Stimulated activated CD4-positive, alpha-beta T cell treated with anti-CD3 and anti-CD28 coated beads, Interleukin-4, amount 100 ng/mL, for 1 hour (primary cell): ENCODE results near the gene ERVMER34-1.

Experiments
- DNase-seq: peaks from one replicate; pipeline ENCODE4 v3.0.0-alpha.2; 2020

Gene ERVMER34-1

GRCh38 chr4:52718123-52718522 is 33.1 kb downstream of the ERVMER34-1 start:
- no peak for DNase-seq

GRCh38 chr4:52716364-52717151 is 34.7 kb downstream of the ERVMER34-1 start:
- no peak for DNase-seq

DNA sequence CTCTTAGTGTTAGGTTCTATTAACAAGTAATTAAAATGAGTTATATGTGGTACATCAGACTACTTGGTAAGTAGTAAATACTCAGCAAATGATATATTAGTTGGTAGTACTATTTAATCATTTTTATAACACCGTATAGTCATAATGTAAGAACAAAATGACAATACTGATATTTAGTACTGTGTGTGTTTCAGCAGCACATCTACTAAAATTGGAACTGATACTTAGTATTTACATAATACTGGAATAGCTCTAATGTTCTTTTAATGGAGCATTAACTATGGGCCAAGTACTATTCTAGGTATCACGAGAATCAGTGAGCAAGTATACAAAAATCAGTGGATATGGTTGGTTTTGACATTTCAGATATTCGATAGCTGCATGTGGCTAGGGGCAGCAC is 35.3 kb downstream of the ERVMER34-1 start:
- DNase-seq, result no peak

GRCh38 chr4:52715255-52715897 is 35.8 kb downstream of the ERVMER34-1 start:
- no peak for DNase-seq

- DNase-seq, result no peak
These were observed 36.5 kb downstream of the ERVMER34-1 start for GRCh38 chr4:52714597-52715254.

GRCh38 chr4:52713456-52713937 is 37.7 kb downstream of the ERVMER34-1 start:
- DNase-seq, result no peak

DNA sequence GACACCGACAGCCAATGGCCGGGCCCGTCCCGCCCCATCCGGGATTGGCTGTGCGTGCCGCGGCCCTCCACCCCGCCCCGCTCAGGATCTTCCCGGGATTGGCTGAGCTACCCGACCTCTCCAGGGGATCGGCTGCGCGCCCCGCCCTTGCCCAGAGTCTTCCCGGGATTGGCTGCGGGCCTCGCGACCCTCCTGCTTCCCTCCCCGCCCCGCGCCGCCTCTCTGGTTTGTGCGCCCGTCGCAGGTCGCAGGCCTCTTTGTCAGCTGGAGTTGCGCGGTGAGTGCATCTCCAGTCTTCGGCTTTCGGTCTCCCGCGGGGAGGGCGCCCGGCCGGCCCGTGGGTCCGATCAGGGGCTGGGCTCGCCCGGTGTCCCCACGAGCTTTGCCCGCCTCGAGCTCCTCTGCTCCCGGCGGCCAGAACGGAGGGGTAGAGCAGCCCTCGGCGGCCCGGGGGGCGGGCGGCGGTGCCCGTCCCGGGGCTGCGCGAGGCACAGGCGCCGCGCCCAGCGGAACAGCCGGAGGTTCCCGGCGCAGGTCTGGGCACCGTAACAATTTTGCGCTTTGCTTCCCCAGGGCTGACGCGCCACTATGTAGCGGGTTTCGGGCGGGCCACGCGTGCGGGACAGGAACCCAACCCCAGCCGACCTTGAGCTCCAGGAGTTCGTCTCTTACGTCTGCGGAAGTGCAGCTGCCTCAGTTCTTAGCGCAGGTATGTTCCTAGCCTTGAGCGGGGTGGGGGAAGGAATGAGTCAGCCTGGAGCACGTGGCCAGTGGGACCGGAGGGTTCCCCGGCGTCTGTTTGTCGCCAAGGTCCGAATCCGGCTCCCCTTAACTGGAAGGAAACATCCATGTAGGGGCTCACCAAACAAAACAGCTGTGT is 38.7 kb downstream of the ERVMER34-1 start:
- DNase-seq, result peak; percentile 98

GRCh38 chr4:52711834-52712250 is 39.4 kb downstream of the ERVMER34-1 start:
- DNase-seq, result no peak

DNA sequence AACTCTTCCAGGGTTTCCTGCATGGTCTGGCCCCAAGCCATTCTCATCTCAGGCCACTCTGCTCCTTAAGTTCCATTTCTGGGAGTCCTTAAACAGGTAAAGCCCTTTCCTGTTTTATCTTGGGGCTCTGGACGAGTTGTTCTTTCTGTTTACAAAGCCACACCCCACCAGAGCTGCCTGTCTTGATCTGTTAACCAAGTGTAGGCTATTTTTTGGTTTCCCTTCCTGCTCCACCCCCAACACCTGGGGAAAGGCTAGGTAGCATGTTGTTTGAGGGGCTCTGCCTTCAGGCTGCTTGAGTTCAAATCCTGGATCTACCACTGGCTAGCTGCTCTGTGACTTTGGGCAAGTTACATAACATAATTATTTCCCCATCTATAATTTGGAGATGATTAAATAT is 40.0 kb downstream of the ERVMER34-1 start:
- no peak for DNase-seq

DNA sequence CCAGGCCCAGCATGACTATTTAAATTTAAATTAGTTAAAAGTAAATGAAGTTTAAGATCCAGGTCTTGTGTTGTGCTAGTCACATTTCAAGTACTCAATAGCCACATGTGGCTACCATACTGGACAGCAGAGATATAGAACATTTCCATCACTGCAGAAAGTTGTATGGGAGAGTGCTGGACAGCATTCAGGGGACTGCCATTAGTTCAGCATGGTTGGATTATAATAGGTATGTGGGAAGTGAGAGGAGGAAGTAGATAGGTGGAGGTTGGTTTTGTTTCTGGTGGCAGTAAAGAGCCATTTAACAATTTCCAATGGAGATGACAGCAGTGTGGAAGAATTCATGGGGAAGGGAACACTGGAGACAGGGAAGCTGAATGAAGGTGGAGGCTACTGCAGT is 42.1 kb downstream of the ERVMER34-1 start:
- DNase-seq, result no peak

- no peak for DNase-seq
These were observed 46.6 kb downstream of the ERVMER34-1 start for GRCh38 chr4:52704661-52705060.

GRCh38 chr4:52704133-52704532 is 47.1 kb downstream of the ERVMER34-1 start:
- DNase-seq, result no peak

DNA sequence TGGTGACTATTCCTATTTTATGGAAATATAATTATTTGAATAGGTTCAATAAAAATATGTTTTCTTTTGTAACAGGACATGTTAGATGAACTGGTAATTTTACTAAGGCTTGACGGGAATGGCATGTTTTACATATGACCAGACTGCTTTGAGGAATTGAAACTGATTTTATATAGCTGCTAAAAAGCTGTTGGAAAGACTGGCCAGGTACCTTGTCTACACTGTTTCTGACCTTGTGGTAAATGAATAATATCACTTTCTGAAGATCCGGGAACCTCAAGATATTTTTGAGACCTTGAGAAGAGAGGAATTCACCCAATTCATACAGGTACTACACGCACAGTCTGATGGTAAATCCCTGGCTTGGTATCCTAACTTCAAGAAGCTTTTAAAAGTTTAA is 50.0 kb downstream of the ERVMER34-1 start:
- DNase-seq, result no peak

DNA sequence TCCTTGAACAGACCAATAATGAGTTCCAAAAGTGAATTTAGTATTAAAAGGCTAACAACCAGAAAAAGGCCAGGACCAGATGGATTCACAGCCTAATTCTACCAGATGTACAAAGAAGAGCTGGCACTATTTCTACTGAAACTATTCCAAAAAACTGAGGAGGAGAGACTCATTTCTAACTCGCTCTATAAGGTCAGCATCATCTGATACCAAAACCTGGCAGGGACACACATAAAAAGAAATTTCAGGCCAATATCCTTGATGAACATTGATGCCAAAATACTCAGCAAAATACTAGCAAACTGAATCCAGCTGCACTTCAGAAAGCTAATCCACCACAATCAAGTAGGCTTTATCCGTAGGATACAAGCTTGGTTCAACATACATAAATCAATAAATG is 56.3 kb downstream of the ERVMER34-1 start:
- DNase-seq, result no peak

GRCh38 chr4:52693492-52693891 is 57.7 kb downstream of the ERVMER34-1 start:
- no peak for DNase-seq
